ENCODE results near the gene RRP36.
"Not testable (repeated sequence)": the region's sequence is repeated elsewhere in the genome, so short reads cannot be mapped to it uniquely, and the experiment has no call there.

The RRP36 gene, protein sequence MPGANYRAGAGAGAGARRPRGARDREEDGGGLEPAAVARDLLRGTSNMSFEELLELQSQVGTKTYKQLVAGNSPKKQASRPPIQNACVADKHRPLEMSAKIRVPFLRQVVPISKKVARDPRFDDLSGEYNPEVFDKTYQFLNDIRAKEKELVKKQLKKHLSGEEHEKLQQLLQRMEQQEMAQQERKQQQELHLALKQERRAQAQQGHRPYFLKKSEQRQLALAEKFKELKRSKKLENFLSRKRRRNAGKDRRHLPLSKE

DNA sequence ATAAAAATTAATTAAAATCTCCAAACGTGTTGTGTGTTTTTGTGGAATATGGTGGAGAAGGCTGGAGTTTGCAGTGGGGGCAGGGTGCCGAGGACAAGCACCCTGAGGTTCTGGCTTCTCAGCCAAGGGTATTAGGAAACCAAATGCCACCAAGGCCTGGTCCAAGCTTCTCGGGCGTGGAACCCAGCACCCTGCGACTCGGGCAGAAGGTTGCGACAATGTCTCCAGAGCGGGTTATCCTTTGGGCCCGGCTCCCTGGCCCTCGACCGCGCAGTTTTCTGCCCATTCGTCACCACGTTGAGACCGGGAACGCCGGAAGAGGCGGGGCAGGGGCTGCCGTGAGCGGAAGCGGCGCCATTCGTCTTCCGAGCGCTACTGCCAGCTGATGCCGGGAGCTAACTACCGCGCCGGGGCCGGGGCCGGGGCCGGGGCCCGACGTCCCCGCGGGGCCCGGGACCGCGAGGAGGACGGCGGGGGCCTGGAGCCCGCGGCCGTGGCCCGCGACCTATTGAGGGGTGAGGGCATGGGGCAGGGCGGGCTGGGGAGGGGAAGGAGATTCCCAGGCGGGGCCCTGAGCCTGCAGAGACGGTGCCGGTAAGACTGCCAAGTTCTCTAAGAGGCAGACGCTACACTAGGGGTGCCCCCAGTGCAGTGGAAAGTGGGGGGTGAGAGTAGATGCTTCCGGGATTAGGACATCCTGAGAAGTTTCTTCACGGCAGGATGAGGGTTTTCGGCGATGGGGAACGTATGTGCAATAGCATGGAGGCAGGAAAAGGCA, at the start of gene RRP36:
TSS of gene RRP36 (plus strand) at position 354 of the 778 bp plus-strand sequence. CDS start at position 386, 32 bp downstream.
- DNase-seq: peak; percentile 82

DNA sequence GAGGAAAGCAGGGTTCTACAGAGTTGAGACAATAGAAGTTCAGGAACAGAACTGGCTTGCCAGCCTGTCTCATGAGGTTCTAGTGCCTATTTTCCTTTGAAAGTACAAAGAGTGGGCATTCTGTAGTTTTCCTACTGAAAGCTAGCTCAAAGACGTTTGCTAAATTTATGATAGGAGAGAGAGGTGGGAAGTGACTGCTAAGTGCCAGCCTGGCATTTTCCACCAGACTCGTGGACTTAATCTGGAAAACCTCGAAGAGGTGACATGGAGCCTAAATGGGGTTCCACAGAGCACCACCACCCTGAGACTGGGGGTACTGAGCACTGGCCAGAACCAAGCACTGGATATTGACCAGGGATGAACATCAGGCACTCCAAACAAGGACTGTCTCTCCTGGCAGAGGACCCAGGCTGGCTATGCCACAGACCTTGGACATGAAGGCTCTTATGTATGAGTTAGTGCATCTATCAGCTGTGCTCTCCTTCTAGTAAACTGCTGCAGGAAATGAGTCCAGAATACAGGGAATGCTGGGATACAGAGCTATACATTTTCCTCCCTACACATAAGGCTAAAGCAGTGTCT, 49.6 kb upstream of the RRP36 start:
- DNase-seq: no peak

DNA sequence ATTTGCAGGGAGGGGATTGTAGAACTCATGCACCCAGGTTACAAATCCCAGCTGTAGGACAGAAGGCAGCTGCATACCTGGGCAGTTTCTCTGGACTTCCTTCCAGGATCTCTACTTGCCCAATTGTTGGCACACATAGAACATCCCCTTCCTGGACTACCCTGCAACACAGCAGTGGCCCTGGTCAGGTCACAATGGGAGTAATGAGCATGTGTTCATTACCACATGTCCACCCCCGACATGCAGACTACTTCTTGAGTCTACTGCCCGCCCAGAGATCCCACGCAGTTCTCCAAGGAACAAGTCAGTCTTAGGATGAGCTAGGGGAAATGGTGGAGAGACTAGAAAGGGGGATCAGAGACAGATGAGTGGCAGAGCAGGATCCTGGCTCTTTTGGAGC, 47.5 kb upstream of the RRP36 start:
- DNase-seq: no peak

DNA sequence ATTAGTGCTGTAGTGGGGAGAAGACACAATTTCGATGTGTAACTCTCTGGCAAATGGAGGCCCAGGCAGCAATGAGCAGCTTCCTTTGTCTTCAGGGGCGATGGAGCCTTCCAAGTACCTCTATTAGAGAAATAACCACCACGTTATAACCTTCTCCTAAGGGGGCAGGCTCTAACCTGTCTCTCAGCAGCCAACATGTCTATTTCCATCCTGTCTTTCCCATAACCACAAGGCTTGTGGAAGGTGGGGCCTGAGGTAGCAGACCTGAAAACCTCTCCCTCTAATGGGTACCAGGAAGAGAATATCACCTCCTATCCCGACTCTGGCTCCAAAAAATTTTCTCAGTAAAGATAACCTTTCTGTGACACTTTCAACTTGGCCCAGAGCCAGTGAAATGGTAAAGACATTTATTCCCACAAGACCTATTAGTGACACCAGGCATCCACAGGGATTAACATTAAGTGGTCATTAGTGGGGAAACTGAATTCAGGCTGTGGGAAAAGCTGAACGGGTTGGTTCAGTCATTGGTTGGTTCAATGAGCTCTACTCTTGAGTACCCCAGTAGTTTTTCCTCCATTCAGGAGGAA, 46.4 kb upstream of the RRP36 start:
- no peak for DNase-seq

DNA sequence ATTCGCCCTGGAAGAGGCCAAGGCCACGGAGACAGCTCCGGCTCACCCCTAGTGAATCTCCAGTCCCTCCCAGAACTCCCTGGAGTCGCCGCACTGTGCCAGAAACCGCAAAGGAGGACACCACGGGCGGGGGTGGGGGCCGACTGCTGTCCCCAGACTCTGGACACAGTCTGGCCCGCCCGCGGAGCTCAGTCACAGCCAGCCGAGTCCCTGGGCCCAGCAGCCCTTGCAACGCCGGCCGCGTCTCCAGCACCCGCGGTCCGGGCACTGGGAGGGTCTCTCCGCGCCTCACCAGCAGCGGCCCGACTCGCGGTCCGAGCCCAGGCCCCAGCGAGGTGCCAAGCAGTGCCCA, 43.0 kb upstream of the RRP36 start:
- peak; percentile 65 for DNase-seq

DNA sequence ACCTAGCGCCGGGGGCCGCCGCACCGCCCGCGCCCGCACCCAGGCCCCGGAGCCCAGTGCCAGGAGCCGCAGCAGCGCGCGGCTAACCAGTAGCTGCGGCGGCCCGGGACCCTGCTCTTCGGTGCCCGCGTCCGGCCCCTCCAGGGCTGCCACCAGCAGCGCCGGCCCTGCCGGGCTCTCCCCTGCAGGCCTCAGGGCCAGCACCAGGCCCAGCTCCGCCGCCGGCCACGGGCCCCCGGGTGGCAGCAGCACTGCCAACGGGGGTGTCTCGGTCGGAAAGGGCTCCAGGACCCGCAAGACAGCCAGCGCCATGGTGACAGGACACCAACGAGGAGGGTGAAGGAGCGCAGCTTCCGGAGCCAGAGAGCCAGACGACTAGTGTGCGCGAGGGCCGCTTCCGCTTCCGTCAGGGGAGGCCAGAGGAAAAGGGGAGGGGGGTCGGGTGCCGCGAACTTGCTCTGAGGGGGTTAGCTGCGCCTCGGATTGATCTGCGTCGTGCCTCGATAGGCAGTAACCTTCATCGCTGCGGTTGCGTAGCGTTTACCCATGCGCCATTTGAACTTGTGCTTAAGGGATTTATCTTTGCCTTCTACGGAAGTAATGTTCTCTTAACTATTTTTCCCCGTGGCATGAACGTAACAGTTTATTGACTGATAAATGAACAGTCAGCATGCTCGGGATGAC, 42.4 kb upstream of the RRP36 start, which contains the start of gene PEX6:
TSS of gene PEX6 (minus strand) at position 343 of the 684 bp plus-strand sequence. CDS start at position 312, 31 bp downstream.
- DNase-seq: peak; percentile 97

DNA sequence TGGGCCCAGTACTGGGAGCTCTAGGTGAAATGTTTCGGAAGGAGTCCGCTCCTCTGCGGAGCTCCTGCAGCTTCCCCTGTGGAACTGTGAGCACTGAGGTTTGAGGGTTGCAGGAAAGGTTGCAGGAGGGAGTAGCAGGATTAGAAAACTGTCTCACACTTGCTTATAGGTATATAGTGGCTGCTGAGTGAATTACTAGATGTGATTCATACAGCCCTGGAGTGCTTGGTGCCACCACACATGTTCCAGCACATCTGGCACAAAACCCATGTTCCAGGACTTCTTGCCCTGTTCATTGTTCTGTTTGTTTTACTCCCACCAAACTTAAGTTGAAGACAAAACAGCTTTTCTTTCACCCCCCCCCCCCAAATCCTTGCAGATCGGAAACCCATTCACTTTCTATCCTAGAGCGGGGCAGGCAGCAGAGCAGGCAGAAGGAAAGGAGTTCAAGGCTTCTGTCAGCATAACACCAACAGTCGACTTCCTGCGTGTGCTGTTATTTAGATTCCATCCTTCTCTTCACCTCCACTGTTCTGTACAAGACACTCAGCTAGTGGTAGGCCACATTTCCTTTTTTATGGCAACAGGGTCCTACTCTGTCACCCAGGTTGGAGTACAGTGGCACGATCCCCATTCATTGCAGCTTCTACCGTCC, 41.8 kb upstream of the RRP36 start:
- no peak for DNase-seq

DNA sequence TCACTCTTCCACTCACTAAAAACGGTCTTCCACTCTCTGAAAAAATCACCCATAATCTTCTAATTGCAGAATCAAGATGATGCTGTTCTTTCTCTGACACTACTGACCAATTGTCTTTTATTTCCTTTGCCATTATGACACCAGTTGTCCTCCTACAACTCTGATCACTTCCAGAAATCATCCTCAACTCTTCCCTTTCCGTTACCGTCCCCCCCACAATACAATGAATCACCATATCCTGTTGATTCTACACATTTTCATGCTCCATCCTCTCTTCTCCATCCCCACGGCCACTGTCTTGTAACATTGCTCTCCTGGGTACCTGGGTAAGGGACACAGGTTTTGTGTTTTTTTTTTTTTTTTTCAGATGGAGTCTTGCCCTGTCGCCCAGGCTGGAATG, 39.6 kb upstream of the RRP36 start:
- DNase-seq: no peak

DNA sequence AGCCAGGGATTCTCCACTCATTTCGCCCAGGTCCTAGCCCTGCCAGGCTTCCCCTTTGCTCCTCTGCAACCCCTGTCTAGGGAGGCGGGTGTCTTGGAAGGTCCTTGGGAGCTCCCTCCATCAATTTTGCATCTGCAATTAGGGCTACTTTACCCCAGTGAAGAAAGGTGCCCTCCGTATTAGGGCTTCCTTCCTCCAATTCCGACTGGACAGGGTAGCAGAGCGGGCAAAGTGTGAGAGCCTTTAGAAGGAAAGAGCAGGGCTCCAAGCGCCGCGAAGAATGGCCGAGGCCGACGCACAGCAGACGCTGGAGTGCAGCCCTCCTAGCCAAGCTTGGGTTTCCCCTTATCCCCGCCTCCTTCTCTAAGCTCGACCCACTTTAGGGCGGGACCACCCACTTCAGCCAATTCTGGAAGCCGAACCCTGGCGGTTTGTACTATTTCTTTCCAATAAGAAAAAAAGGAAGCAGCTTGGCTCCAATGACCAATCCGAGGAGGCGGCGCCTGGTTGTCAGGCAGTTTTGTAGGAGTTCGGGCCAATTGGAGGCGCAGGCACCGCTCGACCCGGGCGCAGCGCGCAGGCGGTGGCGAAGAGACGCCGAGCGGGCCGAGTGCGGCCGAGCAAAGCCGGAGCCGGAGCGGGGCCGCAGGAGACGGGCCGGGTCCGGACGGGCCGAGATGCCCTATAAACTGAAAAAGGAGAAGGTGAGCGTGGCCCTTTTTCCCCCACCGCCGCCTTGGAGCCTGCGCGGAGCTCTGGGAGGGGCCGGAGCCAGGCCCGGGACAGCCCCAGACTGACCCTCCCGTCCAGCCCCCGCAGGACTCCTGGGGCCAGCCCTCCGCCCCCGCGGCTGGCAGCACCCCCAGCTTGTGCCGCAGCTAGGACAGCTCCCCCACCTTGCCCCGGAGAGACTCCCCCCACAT, 37.2 kb upstream of the RRP36 start, which contains the start of gene PPP2R5D:
TSS of gene PPP2R5D (plus strand) at position 570 of the 923 bp plus-strand sequence. CDS start at position 678, 108 bp downstream.
- DNase-seq: peak; percentile 100

DNA sequence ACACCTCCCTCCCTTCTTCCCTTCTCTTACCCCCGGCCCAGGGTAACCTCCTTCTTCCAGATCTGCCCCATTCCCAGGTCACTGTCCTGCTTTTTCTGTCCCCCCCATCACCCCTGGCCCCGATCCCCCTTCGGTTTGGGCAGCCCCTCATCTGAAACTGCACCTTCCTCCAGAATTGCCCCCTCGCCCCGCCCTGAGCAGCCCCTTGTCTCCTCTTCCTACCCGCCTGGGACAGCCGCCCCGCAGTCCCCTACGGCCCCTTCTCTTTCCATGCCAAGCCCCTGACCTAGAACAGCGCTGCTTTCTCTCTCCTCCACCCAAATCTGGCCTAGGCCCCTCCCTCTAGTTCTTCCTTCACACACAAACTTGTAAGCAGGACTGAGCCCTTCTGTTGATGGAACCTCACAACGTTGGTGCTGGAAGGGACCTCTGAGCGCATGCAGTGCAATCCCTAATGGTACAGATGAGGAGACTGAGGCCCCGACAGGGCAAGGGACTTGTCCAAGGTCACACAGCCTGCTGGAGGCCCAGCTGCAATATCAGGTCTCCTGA, 36.4 kb upstream of the RRP36 start:
- DNase-seq: no peak

DNA sequence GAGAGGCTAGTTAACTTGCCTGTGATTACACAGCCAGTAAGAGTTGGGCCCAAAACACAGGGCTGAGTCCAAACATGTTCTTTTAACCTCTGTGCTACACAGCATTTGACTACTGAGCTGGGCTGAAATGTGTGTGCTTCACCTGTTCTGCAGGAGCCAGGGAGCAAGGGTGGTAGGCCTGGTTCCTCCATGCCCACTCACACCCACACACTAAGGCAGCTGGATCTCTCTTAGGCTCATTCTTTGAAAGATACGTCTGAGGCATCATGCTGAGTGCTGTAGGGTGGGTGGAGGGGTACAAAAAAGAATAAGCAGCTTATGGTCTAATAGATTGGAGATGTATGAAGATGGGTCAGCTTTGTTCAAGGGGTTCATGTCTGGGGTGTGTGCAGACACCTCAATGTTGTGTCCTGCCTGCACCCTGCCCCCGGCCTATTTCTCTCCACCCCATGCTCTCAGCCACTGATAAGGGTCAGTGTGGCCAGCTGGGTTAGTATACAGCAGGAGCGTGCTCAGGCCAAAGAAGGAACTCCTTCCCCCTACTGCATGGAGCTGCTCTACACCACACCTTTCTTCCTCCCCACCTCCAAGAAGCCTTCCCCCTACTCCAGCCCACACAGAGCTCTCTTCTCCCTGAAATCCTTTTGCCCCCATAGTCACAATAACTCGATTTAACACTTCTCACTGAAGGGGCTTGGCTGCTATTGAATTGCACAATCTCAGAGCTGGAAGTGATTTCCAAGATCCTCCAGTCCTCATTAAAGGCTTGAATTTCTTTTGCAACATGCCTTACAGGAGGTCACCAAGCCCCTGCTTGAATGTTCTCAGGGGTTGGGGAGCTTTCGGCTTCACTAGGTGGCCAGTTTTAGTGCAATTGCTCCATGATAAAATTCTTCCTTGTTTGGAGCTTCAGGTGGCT, 33.6 kb upstream of the RRP36 start:
- DNase-seq: no peak

DNA sequence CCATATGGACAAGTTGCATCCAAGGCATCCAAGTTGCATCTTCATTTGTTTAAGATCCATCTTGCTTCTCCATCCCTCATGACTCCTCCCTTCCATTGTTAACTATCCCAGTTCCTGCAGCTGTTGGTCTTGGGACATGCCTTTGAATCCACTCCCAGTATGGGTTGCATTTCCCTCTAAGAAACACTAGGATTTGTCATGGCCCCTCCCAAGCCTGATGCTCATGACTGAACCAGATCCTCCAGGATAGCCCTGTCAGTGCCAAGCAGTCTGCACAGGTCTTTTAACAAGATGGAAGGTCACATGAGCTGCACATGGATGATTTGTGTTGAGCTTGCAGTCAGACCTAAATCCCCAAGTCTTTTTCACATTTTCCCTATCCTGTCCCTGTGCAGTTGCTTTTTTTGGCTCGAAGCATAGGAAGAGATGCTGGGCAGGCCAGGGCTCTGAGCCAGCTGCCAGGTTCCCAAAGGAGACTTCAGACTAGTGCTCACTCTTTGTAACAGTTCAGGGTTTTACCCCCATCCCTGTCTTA, 32.9 kb upstream of the RRP36 start:
- DNase-seq: no peak

DNA sequence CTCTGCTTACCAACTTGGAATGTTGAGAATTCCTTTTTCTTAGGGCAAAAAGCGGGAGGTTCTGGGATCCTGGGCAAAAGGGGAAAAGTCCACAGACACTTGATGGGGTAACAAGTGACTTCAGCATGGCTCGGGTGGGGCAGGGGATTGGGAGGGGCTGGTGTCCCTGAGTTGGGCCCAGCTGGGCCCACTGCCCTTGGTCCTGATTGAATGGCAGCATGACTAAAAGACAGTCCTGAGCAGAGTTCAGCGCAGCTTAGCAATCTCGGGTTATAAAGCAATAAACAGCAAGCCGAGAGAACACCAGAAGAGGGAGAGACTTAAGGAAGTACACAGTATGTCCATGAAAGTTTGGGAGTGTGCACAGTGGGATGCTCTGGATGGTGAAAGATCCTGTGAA, 31.5 kb upstream of the RRP36 start:
- no peak for DNase-seq

DNA sequence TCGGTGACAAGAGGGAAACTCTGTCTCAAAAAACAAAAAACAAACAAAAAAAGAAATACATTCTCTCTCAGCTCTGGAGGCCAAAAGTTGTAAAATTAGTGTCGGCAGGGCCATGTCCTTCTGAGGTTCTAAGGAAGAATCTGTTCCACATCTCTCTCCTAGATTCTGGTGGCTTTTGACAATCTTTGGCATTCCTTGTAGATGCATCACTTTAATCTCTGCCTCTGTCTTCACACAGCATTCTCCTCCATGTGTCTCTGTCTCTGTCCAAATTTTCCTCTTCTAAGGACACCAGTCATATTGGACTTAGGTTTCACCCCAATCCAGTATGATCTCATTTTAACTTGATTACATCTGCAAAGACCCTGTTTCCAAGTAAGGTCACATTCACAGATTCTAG, 28.0 kb upstream of the RRP36 start:
- no peak for DNase-seq

DNA sequence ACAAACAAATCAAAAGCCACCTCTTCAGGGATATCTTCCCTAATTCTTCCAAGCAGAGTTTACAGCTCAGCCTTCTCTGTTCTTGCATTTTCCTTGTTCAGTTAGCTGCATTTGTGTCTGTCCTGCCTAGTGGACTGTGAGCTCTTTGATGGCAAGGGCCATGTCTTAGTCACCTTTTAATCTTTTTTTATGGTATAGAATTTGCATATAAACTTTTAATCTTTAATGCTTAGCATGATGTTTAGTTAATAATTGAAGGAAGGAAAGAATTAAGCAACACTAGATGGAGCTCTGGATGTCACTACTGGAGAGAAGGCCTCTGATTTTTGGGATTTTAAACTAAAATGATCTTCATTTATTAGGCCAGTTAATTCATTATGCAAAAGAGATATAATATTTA, 24.9 kb upstream of the RRP36 start:
- DNase-seq: no peak

DNA sequence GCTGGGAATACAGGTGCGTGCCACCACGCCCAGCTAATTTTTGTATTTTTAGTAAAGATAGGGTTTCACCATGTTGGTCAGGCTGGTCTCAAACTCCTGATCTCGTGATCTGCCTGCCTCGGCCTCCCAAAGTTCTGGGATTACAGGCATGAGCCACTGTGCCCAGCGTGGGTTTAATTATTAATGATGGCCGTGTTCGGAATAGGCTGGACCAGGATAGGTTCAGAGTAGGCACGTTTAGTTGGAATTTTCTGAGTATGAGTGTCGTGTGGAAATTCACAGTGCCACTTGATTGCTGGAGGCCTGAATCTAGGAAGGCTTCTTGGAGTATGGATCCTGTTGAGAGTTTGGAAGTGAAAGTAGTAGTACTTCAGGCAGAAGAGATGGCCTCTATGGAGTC, 23.2 kb upstream of the RRP36 start:
- DNase-seq: not testable (repeated sequence)

DNA sequence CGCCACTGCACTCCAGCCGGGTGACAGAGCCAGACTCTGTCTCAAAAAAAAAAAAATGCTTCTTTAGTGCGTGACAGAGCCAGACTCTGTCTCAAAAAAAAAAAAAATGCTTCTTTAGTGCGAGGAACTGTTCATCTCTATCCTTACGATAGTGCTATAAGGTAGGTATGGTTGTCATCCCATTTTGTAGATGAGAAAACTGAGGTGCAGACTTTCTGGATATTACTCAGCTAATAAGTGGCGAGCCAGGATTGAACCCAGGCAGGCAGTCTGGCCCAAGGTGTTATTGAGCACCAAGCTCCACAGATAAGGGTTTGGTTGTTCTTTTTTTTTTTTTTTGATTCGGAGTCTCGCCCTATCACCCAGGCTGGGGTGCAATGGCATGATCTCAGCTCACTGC, 19.6 kb upstream of the RRP36 start:
- DNase-seq: no peak

DNA sequence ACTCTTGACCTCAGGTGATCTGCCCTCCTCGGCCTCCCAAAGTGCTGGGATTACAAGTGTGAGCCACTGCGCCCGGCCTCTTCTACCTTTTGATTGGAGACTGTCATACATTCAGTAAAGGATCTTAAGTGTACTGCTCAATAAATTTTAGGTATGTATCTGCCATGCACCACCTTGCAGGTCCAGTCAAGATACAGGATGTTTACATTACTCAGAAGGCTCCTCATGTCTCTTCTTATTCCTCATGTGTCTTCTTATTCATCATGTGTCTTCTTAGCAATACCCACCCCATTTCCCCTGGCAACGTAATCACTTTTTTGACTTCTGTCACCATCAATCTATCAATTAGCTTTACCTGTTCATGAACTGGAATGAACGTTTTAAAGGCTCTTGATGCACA, 15.6 kb upstream of the RRP36 start:
- no peak for DNase-seq

DNA sequence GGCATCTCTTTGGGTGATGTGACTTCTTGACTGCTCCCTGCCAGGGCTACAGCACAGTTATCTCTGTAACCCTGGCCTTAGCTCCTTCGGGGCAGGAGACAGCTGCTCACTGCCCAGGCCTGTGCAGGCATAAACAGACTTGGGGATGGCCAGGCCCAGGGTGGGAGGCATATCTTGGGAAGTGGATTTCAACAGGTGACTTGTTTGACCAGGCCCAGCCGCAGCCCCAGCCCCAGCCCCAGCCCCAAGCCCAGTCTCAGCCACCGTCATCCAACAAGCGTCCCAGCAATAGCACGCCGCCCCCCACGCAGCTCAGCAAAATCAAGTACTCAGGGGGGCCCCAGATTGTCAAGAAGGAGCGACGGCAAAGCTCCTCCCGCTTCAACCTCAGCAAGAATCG, 15.2 kb upstream of the RRP36 start:
- DNase-seq: no peak

DNA sequence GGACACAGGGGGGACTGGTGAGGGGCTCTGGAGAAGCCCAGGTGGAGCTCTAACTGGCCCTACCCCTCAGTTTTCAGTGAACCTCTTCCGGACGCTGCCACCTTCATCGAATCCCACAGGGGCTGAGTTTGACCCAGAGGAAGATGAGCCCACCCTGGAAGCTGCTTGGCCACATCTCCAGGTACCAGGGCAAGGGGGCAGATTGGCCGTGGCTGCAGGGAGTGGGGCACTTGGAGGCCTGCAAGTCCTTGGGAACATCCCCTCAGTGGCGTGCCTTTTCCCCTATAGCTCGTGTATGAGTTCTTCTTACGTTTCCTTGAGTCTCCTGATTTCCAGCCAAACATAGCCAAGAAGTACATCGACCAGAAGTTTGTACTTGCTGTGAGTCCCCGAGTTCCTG, 14.3 kb upstream of the RRP36 start:
- DNase-seq: no peak
